Measurements from ENCODE around the gene VTN.
"Not testable (repeated sequence)": the region's sequence is repeated elsewhere in the genome, so short reads cannot be mapped to it uniquely, and the experiment has no call there.

Gene VTN

DNA sequence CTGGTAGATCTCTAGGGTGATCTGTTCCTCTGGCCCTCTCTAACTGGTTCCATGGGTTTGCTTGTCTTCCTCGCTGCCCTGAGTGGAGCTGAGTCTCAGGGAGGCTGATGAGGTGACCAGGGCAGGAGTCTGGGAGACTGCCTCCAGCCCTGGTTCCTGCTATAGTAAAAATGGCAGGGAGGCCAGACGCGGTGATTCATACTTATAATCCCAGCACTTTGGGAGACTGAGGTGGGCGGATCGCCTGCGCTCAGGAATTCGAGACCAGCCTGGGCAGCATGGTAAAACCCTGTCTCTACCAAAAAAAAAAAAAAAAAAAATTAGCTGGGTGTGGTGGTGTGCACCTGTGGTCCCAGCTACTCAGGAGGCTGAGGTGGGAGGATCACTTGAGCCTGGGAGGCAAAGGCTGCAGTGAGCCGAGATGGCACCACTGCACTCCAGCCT is 31.3 kb downstream of the VTN start:
- not testable (repeated sequence) for DNase-seq

DNA sequence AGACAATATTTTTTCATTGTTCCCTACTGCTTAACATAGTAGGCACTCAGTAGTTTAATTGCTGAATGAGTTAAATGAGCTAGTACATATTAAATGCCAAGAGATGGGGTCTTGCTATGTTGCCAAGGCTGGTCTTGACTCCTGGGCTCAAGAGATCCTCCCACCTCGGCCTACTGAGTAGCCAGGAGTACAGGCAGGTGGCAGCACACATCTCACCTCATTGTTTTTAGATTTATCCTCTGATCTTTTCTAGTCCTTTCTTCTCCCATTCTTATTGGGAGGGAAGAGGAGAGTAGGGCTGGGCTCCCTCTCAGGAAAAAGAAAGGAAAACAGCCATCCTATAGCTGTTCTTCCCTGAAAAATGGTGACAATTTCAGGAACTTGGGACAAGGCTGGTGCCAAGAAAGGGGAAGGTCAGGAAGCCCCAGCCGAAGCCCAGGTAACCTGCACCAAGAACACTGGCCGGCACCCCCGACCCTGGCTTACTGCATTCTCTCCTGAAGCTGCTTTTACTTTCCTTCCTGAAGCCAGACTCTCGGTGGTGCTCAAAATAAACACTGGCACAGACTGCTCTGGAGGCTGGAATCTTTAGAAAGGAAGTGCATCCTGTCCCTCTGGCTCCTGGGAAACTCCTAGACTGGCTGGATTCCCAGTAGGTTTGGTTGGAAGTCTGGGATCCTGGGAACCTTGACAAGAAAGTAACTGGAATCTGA is 31.9 kb downstream of the VTN start:
- DNase-seq, result no peak

DNA sequence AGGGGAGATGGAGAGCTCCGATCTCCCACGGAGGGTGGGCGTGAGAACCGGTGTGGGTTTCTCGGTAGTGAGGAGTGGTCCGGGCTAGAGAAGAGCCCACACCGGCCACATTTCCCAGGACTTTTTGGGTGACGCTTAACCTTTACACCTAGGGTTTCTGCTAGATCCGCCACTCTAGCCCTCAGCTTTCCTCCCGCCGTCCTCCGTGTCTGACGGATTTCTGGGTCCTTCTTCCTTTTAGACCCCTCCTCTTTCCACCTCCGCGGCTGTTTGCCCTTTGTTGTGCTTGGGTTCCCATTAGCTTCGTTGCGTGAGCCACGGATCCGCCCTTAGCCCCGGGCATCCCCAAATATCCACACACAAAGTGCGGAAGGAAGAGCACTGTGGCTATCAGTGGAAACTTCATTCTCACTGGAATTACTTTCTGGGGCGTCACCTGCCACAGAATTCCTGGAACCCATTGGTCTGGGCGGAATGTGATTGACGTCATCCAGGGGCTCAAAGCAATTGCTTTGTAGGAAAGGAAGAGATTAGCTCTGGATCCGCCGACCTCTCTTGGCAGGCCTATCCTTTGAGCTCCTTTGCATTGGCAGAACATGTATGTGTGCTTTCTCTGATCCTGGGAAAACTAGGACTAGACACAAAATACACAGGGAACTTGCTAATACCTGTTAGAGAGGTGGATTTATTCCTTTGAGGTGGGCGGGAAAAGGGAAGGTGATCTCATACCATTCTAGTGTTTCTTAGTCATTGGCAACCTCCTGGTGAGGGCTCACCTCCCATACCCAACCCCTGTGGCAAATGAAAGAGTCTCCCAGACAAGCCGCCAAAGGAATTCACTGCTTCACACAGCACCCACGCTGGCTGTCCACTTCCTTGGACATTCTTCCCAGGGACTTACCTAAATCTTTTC is 33.9 kb downstream of the VTN start:
- no peak for DNase-seq

DNA sequence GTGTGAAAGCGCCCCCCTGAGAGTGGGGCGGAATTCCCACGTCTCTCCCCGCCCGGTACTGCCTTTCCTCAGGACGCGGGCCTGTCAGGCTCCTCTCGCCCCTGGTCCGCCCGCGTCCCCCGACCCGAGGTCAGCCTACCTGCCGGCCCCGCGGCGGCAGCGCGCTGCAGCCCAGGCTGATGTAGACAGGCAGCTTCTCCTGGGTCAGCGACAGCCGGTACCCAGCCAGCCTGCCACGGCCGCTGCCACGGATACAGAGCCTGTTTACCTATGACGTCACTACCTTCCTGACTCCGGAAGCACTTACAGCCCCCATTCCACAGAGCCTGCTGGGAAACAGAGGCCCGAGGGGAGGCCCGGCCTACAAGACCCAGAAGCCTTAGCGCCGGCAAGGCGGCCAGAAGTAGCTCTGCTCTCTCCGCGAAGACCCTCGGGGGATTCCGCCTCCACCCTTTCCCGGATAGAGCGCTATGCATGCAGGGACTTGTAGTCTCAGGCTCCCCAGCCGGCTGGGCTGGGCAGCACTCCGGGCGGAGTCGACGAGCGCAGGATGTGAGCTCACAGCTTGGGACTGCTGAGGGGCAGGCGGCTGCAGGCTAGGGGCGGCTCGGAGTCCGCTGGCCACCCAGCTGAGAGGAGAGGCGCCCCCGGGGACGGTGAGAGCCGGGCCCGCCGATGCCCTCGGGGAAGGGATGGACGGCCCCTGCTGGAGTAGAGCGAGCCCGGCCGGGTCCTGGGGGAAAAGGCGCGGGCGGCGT is 34.7 kb downstream of the VTN start, which contains the start of the genes IFT20 and TNFAIP1:
Gene IFT20 (minus strand): TSS at position 272 of the 758 bp plus-strand sequence. CDS start 3,487 bp downstream, outside the sequence.
Gene TNFAIP1 (plus strand): TSS at position 561 of the 758 bp plus-strand sequence. CDS start 3,761 bp downstream, outside the sequence.
- DNase-seq, result peak; percentile 99

DNA sequence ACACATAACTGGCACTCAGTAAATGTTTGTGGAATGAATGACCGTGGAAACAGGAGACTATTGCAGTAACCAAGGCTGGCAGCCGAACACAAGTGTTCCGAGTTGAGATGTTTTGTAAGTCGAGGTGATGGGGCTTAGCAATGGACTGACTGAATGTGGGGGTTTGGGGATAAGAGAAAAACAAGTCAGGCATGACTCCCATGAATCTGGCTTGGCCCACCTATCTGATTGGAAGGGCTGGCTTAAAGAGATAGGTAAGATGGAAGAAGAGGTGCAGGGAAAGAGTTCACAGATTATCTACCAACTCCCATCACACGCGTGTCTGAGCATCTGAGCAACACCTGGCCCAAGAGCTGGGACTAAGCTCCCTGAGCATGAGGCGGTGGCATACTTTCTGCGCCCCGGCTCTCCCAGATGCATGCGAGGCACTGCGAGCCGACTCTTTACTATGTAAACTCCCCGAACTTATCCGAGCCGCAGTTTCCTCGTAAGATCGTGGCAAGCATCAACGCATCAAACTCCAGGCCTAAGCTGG is 35.4 kb downstream of the VTN start:
- DNase-seq, result no peak

DNA sequence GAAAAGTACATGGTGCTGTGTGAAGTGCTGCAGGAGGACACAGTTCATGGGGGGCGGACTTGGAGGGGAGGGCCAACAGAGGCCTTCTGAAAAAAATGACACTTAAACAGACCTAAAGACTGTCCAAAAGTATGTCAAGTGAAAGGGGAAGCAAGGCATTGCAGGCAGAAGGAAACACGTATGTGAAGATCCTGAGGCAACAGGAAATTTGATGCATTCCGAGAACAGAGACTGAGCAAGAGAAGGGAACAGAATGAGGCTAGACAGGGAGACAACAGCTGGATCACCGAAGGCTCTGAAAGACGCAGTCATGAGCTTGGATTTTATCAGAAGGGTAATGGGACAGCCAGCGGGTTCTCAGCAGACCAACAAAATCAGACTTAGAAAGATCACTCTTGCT is 35.9 kb downstream of the VTN start:
- no peak for DNase-seq

DNA sequence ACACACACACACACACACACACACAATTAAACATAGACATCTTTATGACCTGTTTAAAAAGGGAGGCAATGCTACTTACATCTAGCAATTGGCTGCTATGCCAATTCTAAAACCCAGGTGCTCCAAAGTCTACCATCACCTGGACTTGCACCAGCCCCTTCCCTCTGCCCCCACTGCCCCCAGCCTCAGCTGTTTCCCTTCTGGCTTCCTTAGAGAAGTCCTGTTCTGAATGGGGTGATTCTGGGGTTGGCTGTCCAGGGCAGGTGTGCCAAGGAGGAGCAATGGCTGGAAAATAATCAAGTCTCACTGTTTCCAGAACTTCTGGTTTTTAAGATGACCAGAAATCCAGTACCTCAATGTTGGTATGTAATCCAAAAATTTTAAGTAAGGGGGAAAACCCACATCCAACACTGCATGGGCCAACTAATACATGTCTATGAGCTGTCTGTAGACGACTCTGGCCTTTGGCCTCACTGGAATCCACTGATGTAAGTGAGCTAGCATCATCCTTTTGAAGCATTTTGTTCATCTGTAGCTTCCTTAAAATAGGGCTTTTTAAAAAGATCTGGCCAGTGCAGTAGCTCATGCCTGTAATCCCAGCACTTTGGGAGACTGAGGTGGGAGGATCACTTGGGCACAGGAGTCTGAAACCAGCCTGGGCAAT is 36.9 kb downstream of the VTN start:
- no peak for DNase-seq

DNA sequence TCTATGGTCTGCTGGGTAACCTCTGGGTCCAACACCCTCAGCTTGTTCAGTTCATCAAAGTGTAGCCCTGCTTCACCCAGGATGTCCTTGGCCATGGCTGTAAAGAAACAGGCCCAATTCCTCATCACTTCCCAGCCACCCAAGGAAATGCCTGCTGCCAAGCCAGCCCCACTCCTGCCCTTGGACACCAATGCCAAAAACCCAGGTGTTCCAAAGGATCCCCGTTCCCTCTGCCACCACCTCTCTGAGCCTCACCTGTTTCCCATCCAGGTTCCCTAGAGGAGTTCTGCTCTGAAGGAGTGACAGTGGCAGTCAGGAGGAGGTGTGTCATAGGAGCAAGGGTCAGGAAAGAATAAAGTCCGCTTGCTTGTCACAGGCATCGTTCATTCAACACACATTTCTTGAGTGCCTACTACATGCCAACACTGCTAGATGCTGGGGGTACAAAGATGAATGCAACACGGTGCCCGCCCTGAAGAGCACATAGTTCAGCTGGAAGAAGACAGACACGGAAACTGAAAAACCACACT is 38.2 kb downstream of the VTN start:
- DNase-seq, result no peak

DNA sequence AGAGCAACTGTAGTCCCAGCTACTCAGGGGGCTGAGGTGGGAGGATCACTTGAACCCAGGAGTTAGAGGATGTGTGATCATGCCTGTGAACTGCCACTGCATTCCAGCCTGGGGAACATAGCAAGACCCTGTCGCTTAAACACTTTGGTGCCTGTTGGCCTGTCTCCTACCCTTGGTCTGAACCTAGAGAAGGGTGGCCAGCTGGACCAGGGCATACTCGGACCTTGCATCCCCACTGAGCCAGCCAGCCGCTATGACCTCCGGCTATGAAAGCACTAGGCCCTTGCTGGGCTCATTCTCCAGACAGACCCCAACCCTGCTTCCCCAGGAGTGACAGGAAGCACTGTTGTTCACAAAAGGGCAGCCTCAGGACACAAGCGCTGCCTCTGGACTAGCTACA is 39.4 kb downstream of the VTN start:
- DNase-seq, result no peak

DNA sequence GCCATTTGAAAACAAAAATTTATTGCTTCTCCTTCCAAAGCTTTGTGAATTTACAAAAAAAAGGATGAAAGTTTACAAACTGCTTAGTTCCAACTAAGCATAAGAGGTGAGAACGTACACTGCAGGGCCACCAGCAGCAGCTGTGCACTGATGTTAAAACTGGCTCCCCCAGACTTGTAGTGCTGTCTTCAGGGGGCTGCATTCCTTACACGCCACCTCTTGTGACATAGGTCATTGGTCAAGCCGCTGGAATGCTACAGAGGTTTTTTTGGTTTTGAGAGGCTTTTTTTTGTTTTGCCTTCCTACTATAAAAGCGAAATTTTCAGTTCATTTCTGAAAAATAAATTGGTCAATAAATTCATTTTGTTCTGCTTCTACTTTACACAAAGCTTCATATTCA is 41.8 kb downstream of the VTN start:
- no peak for DNase-seq

DNA sequence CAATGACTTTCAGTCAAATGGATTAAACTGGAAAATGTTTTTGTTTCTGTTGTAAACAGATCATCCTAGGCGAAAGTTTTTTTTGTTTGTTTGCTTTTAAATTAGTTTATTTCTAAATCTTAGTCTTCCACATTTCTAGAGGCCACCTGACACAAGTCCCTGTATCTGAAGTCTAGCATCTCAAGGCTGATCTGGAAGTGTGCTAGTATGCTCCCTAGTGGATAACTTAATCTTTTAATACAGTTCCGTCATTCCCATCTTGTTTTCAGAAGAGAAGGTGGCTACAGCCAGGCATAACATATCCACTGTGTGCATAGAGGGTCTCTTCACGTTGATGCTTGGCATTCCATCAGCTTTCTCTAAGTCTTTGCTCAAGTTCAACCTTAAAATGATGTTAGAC is 42.4 kb downstream of the VTN start:
- no peak for DNase-seq

DNA sequence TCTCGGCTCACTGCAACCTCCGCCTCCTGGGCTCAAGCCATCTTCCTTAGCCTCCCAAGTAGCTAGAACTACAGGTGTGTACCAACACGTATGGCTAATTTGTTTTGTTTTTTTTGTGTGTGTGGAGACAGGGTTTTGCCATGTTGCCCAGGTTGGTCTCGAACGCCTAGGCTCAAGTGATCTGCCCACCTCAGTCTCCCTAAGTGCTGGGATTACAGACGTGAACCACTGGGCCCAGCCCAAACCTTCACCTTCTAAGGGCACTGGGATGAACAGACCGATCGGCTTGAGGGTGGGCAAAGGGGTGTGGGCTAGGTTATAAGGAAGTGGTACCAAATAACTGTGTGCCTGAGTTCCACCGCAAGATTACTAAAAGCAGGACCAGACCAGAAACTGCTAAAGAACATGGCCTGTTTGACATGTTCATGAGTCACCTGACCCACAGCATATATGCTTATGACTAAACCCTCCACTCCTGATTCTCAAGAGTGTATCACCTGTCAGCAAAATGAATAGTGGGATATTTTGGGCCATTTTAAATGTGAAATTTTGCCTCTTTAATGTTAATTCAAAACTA is 43.0 kb downstream of the VTN start:
- no peak for DNase-seq

DNA sequence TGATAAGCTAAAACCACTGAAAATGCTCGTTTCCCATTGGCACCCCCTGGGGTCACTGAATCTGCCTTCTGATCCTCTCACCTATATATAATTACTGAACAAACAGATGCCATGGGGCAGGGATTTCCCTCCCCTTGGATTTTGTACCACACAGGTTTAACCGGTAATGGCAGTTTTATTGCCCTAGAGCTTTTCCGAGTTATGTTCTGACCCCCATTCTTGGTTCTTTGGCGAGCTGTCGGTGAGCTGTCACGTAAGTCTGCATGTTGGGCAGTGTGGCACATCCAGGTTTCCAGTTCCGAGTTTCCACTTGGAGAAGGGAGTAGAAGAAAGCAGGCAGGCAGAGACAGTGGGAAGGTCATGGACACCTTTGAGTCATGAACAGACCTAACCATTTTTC is 44.0 kb downstream of the VTN start:
- no peak for DNase-seq

DNA sequence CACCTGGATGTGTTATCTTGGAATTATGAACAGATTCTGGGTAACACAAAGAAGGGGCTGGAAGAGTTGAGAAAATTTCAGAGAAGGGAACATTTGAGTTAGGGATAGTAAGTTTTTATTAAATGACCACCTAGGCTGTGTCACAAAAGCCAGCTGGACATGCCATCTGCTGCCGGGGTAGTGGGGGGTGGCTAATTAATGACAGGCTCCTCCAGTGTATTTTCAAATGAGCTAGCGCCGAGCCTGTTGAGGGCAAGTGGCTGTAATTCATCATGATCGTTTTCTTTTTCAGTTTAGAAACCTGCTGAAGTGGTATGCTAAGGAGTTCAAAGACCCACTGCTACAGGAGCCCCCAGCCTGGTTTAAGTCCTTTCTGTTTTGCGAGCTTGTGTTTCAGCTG is 44.9 kb downstream of the VTN start:
- no peak for DNase-seq

DNA sequence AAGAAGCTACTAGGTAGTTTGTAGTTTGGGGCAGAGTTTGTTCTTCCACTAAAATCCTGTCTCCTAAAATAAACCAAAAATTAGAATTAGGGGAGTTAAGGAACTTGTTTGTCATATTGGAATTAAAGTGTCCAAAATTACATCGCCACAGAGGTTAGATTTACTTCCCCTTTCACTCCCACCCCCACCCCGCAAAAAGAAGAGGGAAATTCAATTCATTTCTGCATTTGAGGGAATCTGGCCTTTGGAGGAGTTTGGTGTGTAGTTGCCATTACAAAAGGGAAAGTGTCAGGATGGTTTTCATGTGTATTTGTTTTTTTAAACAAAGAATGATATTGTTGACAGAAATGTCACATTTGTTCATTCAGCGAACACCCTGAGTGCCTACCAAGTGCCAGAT is 45.3 kb downstream of the VTN start:
- no peak for DNase-seq

DNA sequence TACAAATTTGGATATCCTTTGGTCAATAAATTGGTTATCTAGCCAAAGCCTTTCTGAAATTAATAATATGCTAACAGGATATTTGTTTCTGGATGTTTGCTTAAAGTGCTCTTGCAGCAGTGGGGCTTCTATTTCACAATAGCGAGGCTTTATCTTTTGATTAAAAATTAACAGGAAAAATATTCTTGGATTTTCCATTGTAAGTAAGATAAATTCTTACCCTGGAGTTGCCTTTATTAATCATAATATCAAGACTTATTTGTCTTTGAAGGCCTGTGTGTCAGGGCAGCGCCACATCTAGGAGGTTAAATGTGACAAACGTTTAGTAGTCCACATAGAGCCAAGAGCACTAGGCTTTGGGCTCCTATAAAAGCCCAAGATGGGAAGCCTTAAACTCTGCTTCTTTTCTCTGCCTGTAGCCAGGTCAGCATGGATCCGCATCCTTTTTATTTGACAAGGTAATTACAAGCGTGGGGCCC is 45.8 kb downstream of the VTN start:
- DNase-seq, result no peak

DNA sequence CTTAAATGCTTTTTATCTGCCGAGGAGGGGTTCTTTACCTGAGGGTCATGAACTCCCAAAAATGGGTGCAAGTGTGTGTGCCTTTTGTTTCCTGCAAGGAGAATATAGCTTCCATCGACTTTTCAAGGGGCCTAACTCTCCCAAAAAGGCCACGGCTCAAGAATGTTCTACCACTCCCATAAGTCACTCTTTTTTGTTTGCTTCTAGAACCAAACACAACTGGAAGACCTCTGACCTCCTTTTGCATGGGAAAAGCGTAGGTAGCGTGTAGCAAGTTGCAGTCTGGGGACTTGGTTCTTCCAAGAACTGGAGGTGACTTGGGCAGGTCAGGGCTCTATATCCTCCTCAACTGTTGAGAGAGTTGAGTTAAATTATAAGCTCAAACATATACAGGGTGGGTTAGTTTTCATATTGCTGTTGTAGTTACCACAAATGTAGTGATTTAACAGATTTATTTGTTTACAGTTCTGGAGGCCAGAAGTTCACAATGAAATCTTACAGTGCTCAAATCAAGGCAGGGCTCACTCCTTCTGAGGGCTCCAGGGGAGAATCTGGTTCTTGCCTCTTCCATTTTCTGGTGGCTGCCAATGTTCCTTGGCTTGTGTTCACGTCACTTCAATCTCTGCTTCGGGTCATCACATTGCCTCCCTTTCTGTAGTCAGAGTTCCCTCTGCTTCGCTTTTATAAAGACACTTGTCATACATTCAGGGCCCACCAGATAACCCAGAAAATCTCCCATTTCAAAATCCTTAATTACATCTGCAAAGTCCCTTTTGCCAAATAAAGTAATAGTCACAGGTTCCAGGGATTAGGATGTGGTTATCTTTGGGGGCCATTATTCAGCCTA is 49.7 kb downstream of the VTN start:
- DNase-seq, result no peak

DNA sequence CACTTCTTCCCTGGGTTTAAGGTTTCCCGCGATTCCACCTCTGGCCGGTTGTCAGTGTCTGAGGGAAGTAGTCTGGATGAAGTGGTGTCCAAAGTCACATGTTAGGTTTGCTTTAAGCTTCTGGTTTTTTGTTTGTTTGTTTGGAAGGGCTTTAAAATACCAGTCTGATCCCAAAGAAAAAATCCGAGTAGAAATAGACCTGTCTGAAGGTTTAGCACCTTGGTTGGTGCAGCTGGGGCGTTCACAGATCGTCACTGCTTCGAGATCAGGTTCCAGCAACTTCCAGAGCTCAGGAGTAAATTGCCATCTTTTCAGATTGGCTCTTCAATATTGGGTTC is 50.5 kb downstream of the VTN start:
- DNase-seq, result peak; percentile 54

DNA sequence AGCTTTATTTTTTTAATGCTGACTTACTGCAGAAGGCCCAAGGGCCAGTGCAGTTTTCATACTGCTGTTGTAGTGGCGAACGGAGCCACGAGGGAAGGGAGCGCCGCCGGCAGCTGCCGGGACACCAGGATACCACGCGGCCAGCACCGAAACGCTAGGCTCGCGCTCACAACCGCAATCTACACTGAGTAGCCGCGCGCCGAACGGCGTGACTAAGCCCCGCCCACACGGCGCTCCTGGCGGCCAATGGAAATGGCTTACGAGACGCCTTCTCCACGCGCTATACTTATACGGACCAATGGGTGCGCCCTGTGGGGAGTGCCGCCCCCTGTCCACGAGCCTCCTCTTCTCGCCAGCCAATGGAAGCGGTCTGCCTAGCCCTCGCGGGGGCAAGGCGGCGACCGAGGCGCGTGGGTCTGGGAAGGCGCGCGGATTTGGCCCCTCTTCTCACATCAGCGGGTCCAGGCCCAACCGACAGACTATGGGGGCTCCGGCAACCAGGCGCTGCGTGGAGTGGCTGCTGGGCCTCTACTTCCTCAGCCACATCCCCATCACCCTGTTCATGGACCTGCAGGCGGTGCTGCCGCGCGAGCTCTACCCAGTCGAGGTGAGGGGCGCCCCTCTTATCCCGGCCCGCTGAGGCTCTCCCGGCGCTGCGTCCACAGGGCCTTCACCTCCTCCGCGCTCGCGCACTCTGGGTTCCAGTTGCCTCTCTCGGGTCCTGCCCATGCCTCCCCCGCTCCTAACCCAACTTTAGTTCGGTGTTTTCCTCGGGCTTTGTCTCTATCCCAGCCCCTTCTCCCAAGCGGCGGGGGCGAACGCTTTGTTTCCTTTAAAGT is 51.1 kb downstream of the VTN start, which contains the start of gene TMEM97:
Gene TMEM97 (plus strand): TSS at position 442 of the 839 bp plus-strand sequence. CDS start 40 bp downstream, at position 482.
- DNase-seq, result peak; percentile 98

Data from NCI-H1092 treated with DMSO at 0.1 percent for 48 hours (cell line).